ENCODE measurements around the gene FTO.

FTO gene

DNA sequence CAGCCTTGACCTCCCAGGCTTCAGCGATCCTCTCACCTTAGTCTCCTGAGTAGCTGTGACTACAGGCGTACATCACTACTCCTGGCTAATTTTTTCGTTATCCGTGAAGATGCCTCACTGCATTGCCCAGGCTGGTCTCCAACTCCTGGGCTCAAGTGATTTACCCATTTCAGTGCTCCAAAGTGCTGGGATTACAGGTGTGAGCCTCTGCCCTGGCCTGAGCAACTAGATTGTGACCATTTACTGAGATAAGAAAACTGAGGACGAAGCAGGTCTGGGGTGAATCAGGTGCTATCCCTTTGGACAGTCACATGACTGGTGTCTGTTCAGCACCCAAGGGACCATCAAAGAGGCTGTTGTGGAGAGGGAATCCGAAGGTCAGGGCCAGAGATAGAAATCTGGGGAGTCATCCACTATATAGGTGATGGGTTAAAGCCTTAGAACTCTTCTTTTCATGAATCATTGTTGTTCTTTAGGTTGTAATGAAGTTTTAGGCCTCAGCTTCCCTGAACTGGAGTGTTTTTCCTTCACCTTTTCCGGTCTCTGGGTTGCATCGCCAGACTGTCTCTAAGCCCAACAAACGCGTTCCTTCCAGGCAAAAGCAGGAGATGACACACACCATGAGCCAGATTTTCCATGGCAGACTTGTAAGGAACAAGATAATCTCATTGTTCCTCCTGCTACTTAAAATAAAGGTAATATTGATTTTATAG, 62.5 kb downstream of the FTO start:
- TF ChIP-seq, protein P1, sequence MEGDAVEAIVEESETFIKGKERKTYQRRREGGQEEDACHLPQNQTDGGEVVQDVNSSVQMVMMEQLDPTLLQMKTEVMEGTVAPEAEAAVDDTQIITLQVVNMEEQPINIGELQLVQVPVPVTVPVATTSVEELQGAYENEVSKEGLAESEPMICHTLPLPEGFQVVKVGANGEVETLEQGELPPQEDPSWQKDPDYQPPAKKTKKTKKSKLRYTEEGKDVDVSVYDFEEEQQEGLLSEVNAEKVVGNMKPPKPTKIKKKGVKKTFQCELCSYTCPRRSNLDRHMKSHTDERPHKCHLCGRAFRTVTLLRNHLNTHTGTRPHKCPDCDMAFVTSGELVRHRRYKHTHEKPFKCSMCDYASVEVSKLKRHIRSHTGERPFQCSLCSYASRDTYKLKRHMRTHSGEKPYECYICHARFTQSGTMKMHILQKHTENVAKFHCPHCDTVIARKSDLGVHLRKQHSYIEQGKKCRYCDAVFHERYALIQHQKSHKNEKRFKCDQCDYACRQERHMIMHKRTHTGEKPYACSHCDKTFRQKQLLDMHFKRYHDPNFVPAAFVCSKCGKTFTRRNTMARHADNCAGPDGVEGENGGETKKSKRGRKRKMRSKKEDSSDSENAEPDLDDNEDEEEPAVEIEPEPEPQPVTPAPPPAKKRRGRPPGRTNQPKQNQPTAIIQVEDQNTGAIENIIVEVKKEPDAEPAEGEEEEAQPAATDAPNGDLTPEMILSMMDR (IDR thresholded peaks at IDR 0.05): no peak
- no peak for TF ChIP-seq ZFX (IDR thresholded peaks at IDR 0.05; ENCODE audit: borderline replicate concordance)
- peak overlapping the region; percentile 94 for H3K27ac ChIP-seq

DNA sequence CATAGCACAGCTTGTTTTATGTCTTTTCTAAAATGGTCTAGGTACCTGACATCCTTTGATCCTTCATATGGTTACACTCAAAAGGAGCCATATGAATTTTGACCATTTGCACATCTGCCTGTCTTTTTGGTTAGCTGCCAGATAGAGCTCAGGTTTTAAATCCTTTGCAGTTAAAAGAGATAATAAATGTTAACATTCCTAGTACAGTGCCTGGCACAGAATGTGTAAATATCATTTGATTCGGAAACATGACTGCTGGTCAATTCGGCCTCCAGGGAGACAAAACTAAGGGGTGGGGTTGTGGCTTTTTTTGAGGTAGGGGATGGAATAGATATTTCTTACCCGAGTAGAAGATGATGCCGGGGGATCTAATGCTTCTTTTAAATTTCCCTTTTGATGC, 64.2 kb downstream of the FTO start:
- H3K27ac ChIP-seq: peak overlapping the region; percentile 94

DNA sequence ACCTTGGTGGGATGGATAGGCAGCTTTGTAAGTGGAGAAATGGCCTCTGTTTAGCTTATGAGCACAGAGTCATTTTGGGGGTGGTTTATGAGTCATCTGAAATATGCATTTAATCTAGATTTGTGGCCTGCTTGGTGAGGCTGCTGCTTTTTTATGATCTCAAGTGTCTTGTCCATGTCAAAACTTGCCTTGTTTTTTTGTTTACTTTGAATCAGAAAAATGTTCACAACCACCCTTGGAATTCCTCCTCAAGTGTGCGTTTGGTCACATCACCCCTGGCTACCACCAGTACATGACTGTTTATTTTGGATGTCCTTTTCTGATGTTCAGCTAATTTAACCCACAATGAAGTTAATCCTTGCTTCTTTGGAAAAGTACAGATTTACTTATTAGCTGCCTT, 64.6 kb downstream of the FTO start:
- TF ChIP-seq ZFX (IDR thresholded peaks at IDR 0.05; ENCODE audit: borderline replicate concordance): no peak
- TF ChIP-seq, protein P1 (IDR thresholded peaks at IDR 0.05): no peak
- peak overlapping the region; percentile 94 for H3K27ac ChIP-seq

More for the DNA sequence above, 64.2 kb downstream of the FTO start:
- TF ChIP-seq ZFX (IDR thresholded peaks at IDR 0.05; ENCODE audit: borderline replicate concordance): no peak
- TF ChIP-seq, protein P1 (IDR thresholded peaks at IDR 0.05): no peak

DNA sequence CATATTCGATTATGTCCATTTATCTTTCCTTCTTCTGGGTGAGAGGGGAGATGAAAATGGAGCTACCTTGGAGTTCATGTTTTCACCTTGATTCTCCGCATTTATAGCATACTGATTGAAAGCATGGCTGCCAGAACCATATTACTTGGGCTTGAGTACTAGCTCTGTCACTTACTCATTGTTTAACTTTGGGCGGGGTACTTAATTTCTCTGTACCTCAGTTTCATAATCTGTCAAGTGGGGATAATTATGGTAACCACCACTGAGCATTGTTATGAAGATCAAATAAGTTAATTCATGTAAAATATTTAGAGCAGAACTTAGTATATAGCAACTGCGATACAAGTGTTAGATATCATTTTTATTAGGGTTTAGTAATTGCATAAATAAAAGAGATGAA, 65.2 kb downstream of the FTO start:
- TF ChIP-seq ZFX (IDR thresholded peaks at IDR 0.05; ENCODE audit: borderline replicate concordance): no peak
- TF ChIP-seq, protein P1 (IDR thresholded peaks at IDR 0.05): no peak
- peak overlapping the region; percentile 94 for H3K27ac ChIP-seq

DNA sequence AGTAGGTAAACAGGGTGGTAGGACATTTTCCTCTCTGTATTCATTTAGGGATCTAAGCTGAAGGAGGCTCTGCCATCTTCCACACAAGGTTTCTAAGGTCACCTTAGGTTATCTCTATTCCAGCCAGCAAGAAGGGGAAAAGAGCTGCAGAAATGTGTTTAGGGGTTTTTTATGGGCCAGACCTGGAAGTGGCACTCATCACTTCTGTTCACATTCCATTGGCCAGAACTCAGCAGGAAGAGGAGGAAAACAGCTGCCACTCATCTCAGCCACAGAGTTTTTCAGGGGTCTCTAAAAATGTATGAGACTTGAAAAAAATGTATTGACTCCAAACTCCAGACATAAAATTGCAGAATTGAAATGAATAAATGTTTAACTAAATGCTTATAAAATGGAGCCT, 65.8 kb downstream of the FTO start:
- TF ChIP-seq, protein P1 (IDR thresholded peaks at IDR 0.05): no peak
- no peak for TF ChIP-seq ZFX (IDR thresholded peaks at IDR 0.05; ENCODE audit: borderline replicate concordance)
- H3K27ac ChIP-seq: peak overlapping the region; percentile 94

DNA sequence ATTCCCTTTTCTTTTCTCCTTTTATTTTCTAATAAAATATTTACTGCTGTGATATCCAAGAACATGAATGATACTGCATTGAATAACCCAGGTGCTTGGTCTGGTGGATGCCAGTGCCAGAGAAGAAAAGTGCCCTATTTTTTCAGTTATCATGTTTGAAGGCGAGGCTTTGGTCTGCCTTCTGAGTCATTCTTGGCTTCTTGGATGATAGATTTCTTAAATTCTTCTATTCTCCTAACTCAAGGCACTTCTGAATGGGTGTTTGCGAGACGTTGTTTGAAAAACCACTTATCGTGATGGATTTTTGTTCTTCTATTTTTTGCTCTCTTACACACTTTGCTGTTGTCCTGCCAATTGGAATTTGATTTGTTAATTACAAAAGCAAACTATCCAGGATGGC, 66.7 kb downstream of the FTO start:
- TF ChIP-seq, protein P1 (IDR thresholded peaks at IDR 0.05): no peak
- no peak for TF ChIP-seq ZFX (IDR thresholded peaks at IDR 0.05; ENCODE audit: borderline replicate concordance)
- peak overlapping the region; percentile 94 for H3K27ac ChIP-seq

DNA sequence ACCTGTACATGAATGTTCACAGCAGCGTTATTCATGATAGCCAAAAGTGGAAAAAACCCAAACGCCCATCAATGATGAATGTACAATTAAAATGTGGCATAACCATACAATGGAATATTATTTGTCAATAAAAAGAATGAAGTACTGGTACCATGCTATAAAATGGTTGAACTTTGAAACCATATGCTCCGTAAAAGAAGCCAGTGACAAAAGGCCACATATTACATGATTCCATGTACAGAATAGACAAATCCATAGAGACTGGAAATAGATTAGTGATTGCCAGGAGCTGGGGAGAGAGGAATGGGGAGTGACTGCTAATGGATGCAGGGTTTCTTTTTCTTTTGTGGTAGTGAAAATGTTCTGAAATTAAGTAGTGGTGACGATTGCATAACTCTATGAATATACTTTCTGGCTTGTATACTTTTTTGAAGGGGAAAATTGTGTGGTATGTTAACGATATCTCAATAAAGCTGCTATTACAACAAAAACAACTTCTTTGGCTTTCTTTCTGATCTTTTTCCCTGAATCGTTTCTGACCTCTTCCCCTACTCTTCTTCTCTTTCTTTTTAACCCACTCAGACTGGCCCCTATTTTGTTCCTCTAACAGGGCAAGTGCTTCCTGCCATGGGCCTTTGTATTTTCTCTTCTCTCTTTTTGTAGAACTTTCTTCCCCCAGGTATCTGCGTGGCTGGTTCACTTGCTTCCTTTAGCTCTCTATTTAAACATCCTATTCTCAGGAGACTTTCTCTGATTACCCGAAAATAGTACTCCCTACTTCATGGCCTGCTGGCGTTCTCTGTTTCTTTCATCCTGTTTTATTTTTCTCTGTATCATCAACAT, 67.9 kb downstream of the FTO start:
- H3K27ac ChIP-seq: peak overlapping the region; percentile 94
- TF ChIP-seq, protein P1 (IDR thresholded peaks at IDR 0.05): no peak
- no peak for TF ChIP-seq ZFX (IDR thresholded peaks at IDR 0.05; ENCODE audit: borderline replicate concordance)
